NB4 (cell line): ENCODE data around the gene BBX.

Experiments used
- DNase-seq: peaks from one replicate; pipeline ENCODE4 v3.0.0; 2010; ENCODE audit warnings: low read depth
- H3K4me3 ChIP-seq: one replicate; pipeline ENCODE4 v1.5.1; 2011; ENCODE audit warnings: mild to moderate bottlenecking, low read depth, low read length, moderate library complexity
- CTCF ChIP-seq: IDR thresholded peaks from one replicate; pipeline ENCODE4 v1.5.1; 2012; ENCODE audit warnings: low read depth, low read length
- MAX ChIP-seq: IDR thresholded peaks from 2 replicates; pipeline ENCODE4 v1.6.1; 2011; ENCODE audit warnings: low read depth, low read length
- MYC ChIP-seq: IDR thresholded peaks from 2 replicates; pipeline ENCODE4 v1.6.1; 2011; ENCODE audit warnings: low read depth, low read length
- POLR2A ChIP-seq: IDR thresholded peaks from 2 replicates; pipeline ENCODE4 v1.6.1; 2011; ENCODE audit warnings: mild to moderate bottlenecking; ENCODE audit not compliant: insufficient read length; ENCODE audit errors: extremely low read depth

Gene BBX

GRCh38 chr3:107596639-107597038, 73.9 kb downstream of the BBX start:
- DNase-seq = no peak
- no peak overlapping the region for H3K4me3 ChIP-seq
- TF ChIP-seq MYC = no peak
- no peak for TF ChIP-seq CTCF
- TF ChIP-seq POLR2A = no peak
- TF ChIP-seq MAX = no peak

GRCh38 chr3:107598926-107599771, 76.4 kb downstream of the BBX start:
- no peak overlapping the region for H3K4me3 ChIP-seq
- TF ChIP-seq MAX = no peak
- TF ChIP-seq CTCF = no peak
- TF ChIP-seq POLR2A = no peak
- TF ChIP-seq MYC = no peak
- peak; percentile 48 for DNase-seq

- no peak for DNase-seq
- TF ChIP-seq MYC (no peak), MAX (no peak), POLR2A (no peak), CTCF (no peak)
- H3K4me3 ChIP-seq = no peak overlapping the region
These were observed 77.0 kb downstream of the BBX start for GRCh38 chr3:107599772-107600145.

- no peak overlapping the region for H3K4me3 ChIP-seq
- TF ChIP-seq MYC (no peak), CTCF (no peak), MAX (no peak), POLR2A (no peak)
- DNase-seq = peak; percentile 8
These were observed 78.0 kb downstream of the BBX start for GRCh38 chr3:107600780-107601179.

GRCh38 chr3:107604057-107604822, 81.5 kb downstream of the BBX start:
- DNase-seq = no peak

More at GRCh38 chr3:107604057-107604822, 81.5 kb downstream of the BBX start:
- H3K4me3 ChIP-seq = no peak overlapping the region
- no peak for TF ChIP-seq CTCF
- TF ChIP-seq MYC = no peak
- no peak for TF ChIP-seq MAX
- no peak for TF ChIP-seq POLR2A
